ENCODE results near the gene OMG. TPM values are rescaled to one million over a fixed set of nuclear protein-coding genes. Genes with fewer than 3 reads are reported as not detected.
"Not testable (repeated sequence)": the region's sequence is repeated elsewhere in the genome, so short reads cannot be mapped to it uniquely, and the experiment has no call there.

OMG gene
- under 1 TPM in 1 of 6 donors, not detected in 5; 0.34 TPM for total RNA-seq
- under 1 TPM; 0.27 to 0.38 TPM for polyA plus RNA-seq

GRCh38 chr17:31297090-31297489, at the start of gene OMG:
TSS of gene OMG (minus strand) at chr17:31297239. CDS start at chr17:31296331, 908 bp downstream.
- WGBS, 2 donors = 90 to 91% methylated on average over 7 of the region's 7 CpGs
- no peaks in the 10 kb centered on the region for H3K36me3 ChIP-seq
- no peak for TF ChIP-seq CTCF (IDR thresholded peaks at IDR 0.05)
- H3K4me3 ChIP-seq = no peak within 1 kb of the TSS
- no peak for DNase-seq
- ATAC-seq = no peak
- intact Hi-C loops (cut with DNase I) = no loop called here
- H3K4me1 ChIP-seq = no peaks in the 10 kb centered on the region
- H3K27me3 ChIP-seq = no peaks in the 10 kb centered on the region
- FAIRE-seq = no peak
- H3K27ac ChIP-seq = no peak within 1 kb of the TSS
- no peaks in the 10 kb centered on the region for H3K9me3 ChIP-seq

- WGBS, 2 donors = 92 to 93% methylated on average over 17 to 21 of the region's 34 CpGs
- intact Hi-C loops (cut with DNase I); DNase-seq; H3K4me1 ChIP-seq; H3K4me3 ChIP-seq; H3K27ac ChIP-seq; FAIRE-seq; H3K9me3 ChIP-seq; ATAC-seq; H3K27me3 ChIP-seq: not testable (repeated sequence)
- H3K36me3 ChIP-seq = peaks cover 0 to 21% (median 0%) of the 10 kb centered on the region in 3 donors
Measured at GRCh38 chr17:31345191-31345747, 48.2 kb upstream of the OMG start.

- Histone ChIP-seq H3K27me3 (no peaks in the 10 kb centered on the region), H3K4me1 (no peaks in the 10 kb centered on the region), H3K9me3 (no peaks in the 10 kb centered on the region), H3K36me3 (peaks cover 0 to 34% (median 5%) of the 10 kb centered on the region in 3 donors), H3K27ac (no peak overlapping the region), H3K4me3 (no peak overlapping the region)
- no peak for TF ChIP-seq CTCF (IDR thresholded peaks at IDR 0.05)
- WGBS, 2 donors = 87 to 90% methylated on average over 6 of the region's 6 CpGs
- ATAC-seq (no peak), FAIRE-seq (no peak), DNase-seq (no peak)
- intact Hi-C loops (cut with DNase I) = no loop called here
Measured at GRCh38 chr17:31339906-31340661, 43.0 kb upstream of the OMG start.

GRCh38 chr17:31329221-31329620, 32.2 kb upstream of the OMG start:
- H3K4me3 ChIP-seq = no peak overlapping the region
- H3K27me3 ChIP-seq = no peaks in the 10 kb centered on the region
- H3K27ac ChIP-seq = no peak overlapping the region
- no peak for ATAC-seq
- TF ChIP-seq CTCF (IDR thresholded peaks at IDR 0.05) = no peak
- intact Hi-C loops (cut with DNase I) = no loop called here
- no peak for FAIRE-seq
- no peaks in the 10 kb centered on the region for H3K4me1 ChIP-seq
- peaks cover 0 to 10% (median 6%) of the 10 kb centered on the region in 3 donors for H3K36me3 ChIP-seq
- no peak for DNase-seq
- no peaks in the 10 kb centered on the region for H3K9me3 ChIP-seq

GRCh38 chr17:31328160-31328535, 31.1 kb upstream of the OMG start:
- no peak for TF ChIP-seq CTCF (IDR thresholded peaks at IDR 0.05)
- H3K27me3 ChIP-seq = no peaks in the 10 kb centered on the region
- H3K4me1 ChIP-seq = no peaks in the 10 kb centered on the region
- FAIRE-seq (no peak), ATAC-seq (no peak), DNase-seq (no peak)
- H3K9me3 ChIP-seq = no peaks in the 10 kb centered on the region
- peaks cover 0 to 10% (median 6%) of the 10 kb centered on the region in 3 donors for H3K36me3 ChIP-seq
- H3K27ac ChIP-seq = no peak overlapping the region
- intact Hi-C loops (cut with DNase I) = no loop called here
- H3K4me3 ChIP-seq = no peak overlapping the region
